RCC 7860 (cell line): ENCODE results near the gene PRTG.
"Not testable (repeated sequence)": the region's sequence is repeated elsewhere in the genome, so short reads cannot be mapped to it uniquely, and the experiment has no call there.

Experiments
- DNase-seq: peaks from one replicate; pipeline ENCODE4 v3.0.0-alpha.2; 2015; ENCODE audit warnings: low spot score
- FAIRE-seq: peaks from 2 replicates; lab custom pipeline; 2012; peaks lifted over from hg19 to GRCh38; lab: Jason Lieb, UNC

The PRTG gene

GRCh38 chr15:55742927-55743728 is at the start of gene PRTG:
Gene PRTG, minus strand, starts transcription at chr15:55743152. Its CDS starts 221 bp downstream, at chr15:55742931.
- DNase-seq (peak; percentile 38), FAIRE-seq (no peak)

GRCh38 chr15:55791551-55792400 is 48.8 kb upstream of the PRTG start:
- DNase-seq, result no peak
- no peak for FAIRE-seq

- FAIRE-seq (no peak), DNase-seq (no peak)
These were observed 46.2 kb upstream of the PRTG start for GRCh38 chr15:55789066-55789660.

- DNase-seq (no peak), FAIRE-seq (no peak)
These were observed 43.4 kb upstream of the PRTG start for GRCh38 chr15:55786341-55786740.

GRCh38 chr15:55785593-55785992 is 42.6 kb upstream of the PRTG start:
- not testable (repeated sequence) for FAIRE-seq, DNase-seq

- DNase-seq (no peak), FAIRE-seq (no peak)
These were observed 41.3 kb upstream of the PRTG start for GRCh38 chr15:55784286-55784685.

- DNase-seq (no peak), FAIRE-seq (no peak)
These were observed 39.9 kb upstream of the PRTG start for GRCh38 chr15:55782901-55783300.

GRCh38 chr15:55780292-55780691 is 37.3 kb upstream of the PRTG start:
- no peak for FAIRE-seq
- no peak for DNase-seq

GRCh38 chr15:55778932-55779331 is 36.0 kb upstream of the PRTG start:
- FAIRE-seq (no peak), DNase-seq (no peak)

GRCh38 chr15:55775316-55775715 is 32.4 kb upstream of the PRTG start:
- no peak for FAIRE-seq
- no peak for DNase-seq

- no peak for DNase-seq
- FAIRE-seq, result no peak
These were observed 31.4 kb upstream of the PRTG start for GRCh38 chr15:55774113-55774970.

- no peak for DNase-seq
- no peak for FAIRE-seq
These were observed 27.9 kb upstream of the PRTG start for GRCh38 chr15:55770806-55771205.

- FAIRE-seq, result no peak
These were observed 27.3 kb upstream of the PRTG start for GRCh38 chr15:55770261-55770660.

GRCh38 chr15:55768670-55769185 is 25.8 kb upstream of the PRTG start:
- FAIRE-seq, result no peak
- no peak for DNase-seq

More at GRCh38 chr15:55770261-55770660, 27.3 kb upstream of the PRTG start:
- no peak for DNase-seq

- DNase-seq, result no peak
These were observed 23.7 kb upstream of the PRTG start for GRCh38 chr15:55766676-55767075.

GRCh38 chr15:55764398-55764797 is 21.4 kb upstream of the PRTG start:
- DNase-seq (no peak), FAIRE-seq (no peak)

More at GRCh38 chr15:55766676-55767075, 23.7 kb upstream of the PRTG start:
- no peak for FAIRE-seq

GRCh38 chr15:55758580-55758986 is 15.6 kb upstream of the PRTG start:
- no peak for FAIRE-seq

GRCh38 chr15:55753433-55753832 is 10.5 kb upstream of the PRTG start:
- not testable (repeated sequence) for FAIRE-seq

More at GRCh38 chr15:55758580-55758986, 15.6 kb upstream of the PRTG start:
- DNase-seq, result no peak

GRCh38 chr15:55750706-55751105 is 7.8 kb upstream of the PRTG start:
- DNase-seq, result no peak
- no peak for FAIRE-seq

More at GRCh38 chr15:55753433-55753832, 10.5 kb upstream of the PRTG start:
- DNase-seq, result not testable (repeated sequence)
